Left lung (tissue), 10 donors: Measurements from ENCODE around the gene ASNSD1. TPM values are rescaled to one million over a fixed set of nuclear protein-coding genes. Genes with fewer than 3 reads are reported as not detected.
A peak's percentile ranks its signal among the peaks of the same experiment; 100 is the strongest.
"Not testable (repeated sequence)": the region's sequence is repeated elsewhere in the genome, so short reads cannot be mapped to it uniquely, and the experiment has no call there.

ENCODE experiments used
- ATAC-seq: fragments of 200-7000 bp; cut with Tn5 transposase; one replicate; pipeline ENCODE4 v1.9.1; 2020; ENCODE audit warnings: moderate library complexity
- DNase-seq, 4 donors: peaks; one replicate each; pipeline ENCODE4 v3.0.0-alpha.2; 2013 to 2020
- H3K27ac ChIP-seq, 2 donors: fragments of 200-600 bp; sonication (generic) in 1 of 2; one replicate each; pipeline versions ENCODE4 v1.5.0 to v1.8.0; 2020 to 2021
- H3K27me3 ChIP-seq, 2 donors: fragments of 200-600 bp; sonication (generic) in 1 of 2; one replicate each; pipeline versions ENCODE4 v1.5.0 to v1.8.0; 2020 to 2021
- H3K36me3 ChIP-seq, 2 donors: fragments of 200-600 bp; sonication (generic) in 1 of 2; one replicate each; pipeline versions ENCODE4 v1.5.0 to v1.8.0; 2020 to 2021
- H3K4me1 ChIP-seq, 2 donors: fragments of 200-600 bp; one replicate each; pipeline ENCODE4 v1.8.0; 2021
- H3K4me3 ChIP-seq, 2 donors: fragments of 200-600 bp; sonication (generic) in 1 of 2; one replicate each; pipeline versions ENCODE4 v1.5.0 to v1.8.0; 2020 to 2021; ENCODE audit warnings: mild to moderate bottlenecking in 1 of 2
- H3K9me3 ChIP-seq, 2 donors: fragments of 200-600 bp; sonication (generic) in 1 of 2; one replicate each; pipeline versions ENCODE4 v1.5.0 to v1.8.0; 2020 to 2021
- CTCF ChIP-seq, 2 donors: fragments of 200-600 bp; sonication (generic) in 1 of 2; IDR thresholded peaks; one replicate each; pipeline versions ENCODE4 v1.5.0 to v1.8.0; 2021; ENCODE audit warnings: antibody characterized with exemption in 2 of 2
- intact Hi-C, 2 donors: fragments of 100-400 bp; cut with DNase I; formaldehyde crosslinking; loops; one replicate each; pipeline versions ENCODE4 v1.11.2 to v1.14.2; 2022
- polyA plus RNA-seq, 6 donors: library from polyadenylated mRNA; unstranded; fragments of 120-200 nt; gene quantifications; one replicate each; pipeline ENCODE4 v1.2.1, GENCODE V29; 2013; ENCODE audit not compliant: insufficient read length in 6 of 6
- total RNA-seq, 2 donors: library from RNA; stranded (reverse); fragmentation: NEBNext Ultra II Directional; extraction: Animal tissue kit (Norgen Biotek cat#: 25700); gene quantifications; one replicate each; pipeline ENCODE4 v1.2.1, GENCODE V29; 2021
- donor health status: DM: no; HTN: yes; CAD: no.
- donor health status: DM: no; HTN: no; CAD: no.

Gene ASNSD1
- total and polyA plus RNA-seq, 8 donors = 34.1 to 68.4 (median 56.5) TPM

- Histone ChIP-seq H3K4me1 (peaks cover 0 to 46% of the 10 kb centered on the region in 2 donors), H3K4me3 (peak overlapping the region; percentile 67 to 93), H3K36me3 (peaks cover 0 to 15% of the 10 kb centered on the region in 2 donors), H3K9me3 (no peaks in the 10 kb centered on the region), H3K27me3 (no peaks in the 10 kb centered on the region), H3K27ac (no peak overlapping the region)
- DNase-seq (peak in 1 of 4 donors; percentile 5), ATAC-seq (no peak)
- TF ChIP-seq CTCF (IDR thresholded peaks at IDR 0.05) = no peak
- intact Hi-C loops = no loop called here
These were observed 1.5 kb downstream of the ASNSD1 start for GRCh38 chr2:189662669-189663226.

GRCh38 chr2:189663319-189663718 lies 2.1 kb downstream of the ASNSD1 start:
- ATAC-seq, intact Hi-C loops, H3K4me3 ChIP-seq, H3K27ac ChIP-seq, H3K9me3 ChIP-seq, H3K27me3 ChIP-seq: not testable (repeated sequence)
- DNase-seq = peak in 1 of 4 donors; percentile 53
- peaks cover 0 to 40% of the 10 kb centered on the region in 2 donors for H3K4me1 ChIP-seq
- H3K36me3 ChIP-seq = peaks cover 0 to 21% of the 10 kb centered on the region in 2 donors

- Histone ChIP-seq H3K36me3 (peaks cover 0 to 57% of the 10 kb centered on the region in 2 donors), H3K9me3 (no peaks in the 10 kb centered on the region), H3K4me3 (no peak overlapping the region), H3K4me1 (peaks cover 0 to 8% of the 10 kb centered on the region in 2 donors), H3K27me3 (no peaks in the 10 kb centered on the region), H3K27ac (no peak overlapping the region)
- ATAC-seq (no peak), DNase-seq (no peak)
- TF ChIP-seq CTCF (IDR thresholded peaks at IDR 0.05) = no peak
- intact Hi-C loops = no loop called here
These were observed 8.7 kb downstream of the ASNSD1 start for GRCh38 chr2:189669913-189670312.

GRCh38 chr2:189673661-189674373 lies 12.6 kb downstream of the ASNSD1 start:
- intact Hi-C loops = no loop called here
- Histone ChIP-seq H3K9me3 (peaks cover 0 to 5% of the 10 kb centered on the region in 2 donors), H3K36me3 (peaks cover 0 to 31% of the 10 kb centered on the region in 2 donors), H3K27me3 (no peaks in the 10 kb centered on the region), H3K4me1 (peaks cover 0 to 15% of the 10 kb centered on the region in 2 donors), H3K4me3 (peak overlapping the region; percentile 47 to 50), H3K27ac (peak overlapping the region; percentile 93 to 97)
- TF ChIP-seq CTCF (IDR thresholded peaks at IDR 0.05) = no peak
- peak in 1 of 4 donors; percentile 28 for DNase-seq
- no peak for ATAC-seq

GRCh38 chr2:189674374-189675112 lies 13.3 kb downstream of the ASNSD1 start, which contains the start of gene ANKAR:
TSS of gene ANKAR (plus strand) at chr2:189674670. CDS start at chr2:189676491, 1,821 bp downstream.
- peak within 1 kb of the TSS; percentile 47 to 50 for H3K4me3 ChIP-seq
- DNase-seq (peak; percentile 87 to 98 (median 92)), ATAC-seq (peak; percentile 100)
- H3K27ac ChIP-seq = peak within 1 kb of the TSS; percentile 93 to 97
- peaks cover 0 to 5% of the 10 kb centered on the region in 2 donors for H3K9me3 ChIP-seq
- TF ChIP-seq CTCF (IDR thresholded peaks at IDR 0.05) = peak; percentile 90 to 94
- intact Hi-C loops = no loop called here
- H3K27me3 ChIP-seq = no peaks in the 10 kb centered on the region
- peaks cover 0 to 15% of the 10 kb centered on the region in 2 donors for H3K4me1 ChIP-seq
- peaks cover 0 to 24% of the 10 kb centered on the region in 2 donors for H3K36me3 ChIP-seq
